HG02943 (cell line): Measurements from ENCODE around the gene TTYH3.
"Not testable (repeated sequence)": the region's sequence is repeated elsewhere in the genome, so short reads cannot be mapped to it uniquely, and the experiment has no call there.

Experiments
- ATAC-seq: cut with Tn5 transposase; IDR thresholded peaks from one replicate; pipeline ENCODE4 v1.9.1; 2021; ENCODE audit warnings: mild to moderate bottlenecking, low read depth, moderate library complexity; ENCODE audit not compliant: unreplicated experiment

TTYH3 gene

GRCh38 chr7:2631946-2632732 lies at the start of gene TTYH3:
Gene TTYH3 (plus strand): TSS chr7:2631986. CDS start chr7:2632156, 170 bp downstream.
- peak; percentile 38 for ATAC-seq

GRCh38 chr7:2582006-2582735 lies 49.6 kb upstream of the TTYH3 start:
- no peak for ATAC-seq

GRCh38 chr7:2583798-2584580 lies 47.8 kb upstream of the TTYH3 start:
- ATAC-seq = no peak

GRCh38 chr7:2585446-2585845 lies 46.3 kb upstream of the TTYH3 start:
- no peak for ATAC-seq

GRCh38 chr7:2586326-2587020 lies 45.3 kb upstream of the TTYH3 start:
- no peak for ATAC-seq

- ATAC-seq = no peak
These were observed 44.7 kb upstream of the TTYH3 start for GRCh38 chr7:2587134-2587533.

- ATAC-seq = no peak
These were observed 44.0 kb upstream of the TTYH3 start for GRCh38 chr7:2587778-2588177.

GRCh38 chr7:2589341-2589740 lies 42.4 kb upstream of the TTYH3 start:
- ATAC-seq = no peak

GRCh38 chr7:2589941-2590340 lies 41.8 kb upstream of the TTYH3 start:
- ATAC-seq = not testable (repeated sequence)

GRCh38 chr7:2592375-2592865 lies 39.4 kb upstream of the TTYH3 start:
- no peak for ATAC-seq

- no peak for ATAC-seq
These were observed 38.6 kb upstream of the TTYH3 start for GRCh38 chr7:2593036-2593727.

- ATAC-seq = no peak
These were observed 37.2 kb upstream of the TTYH3 start for GRCh38 chr7:2594599-2594998.

- no peak for ATAC-seq
These were observed 36.4 kb upstream of the TTYH3 start for GRCh38 chr7:2595258-2595860.

- no peak for ATAC-seq
These were observed 35.1 kb upstream of the TTYH3 start for GRCh38 chr7:2596464-2597272.

GRCh38 chr7:2597273-2597640 lies 34.5 kb upstream of the TTYH3 start:
- ATAC-seq = no peak

GRCh38 chr7:2598154-2598823 lies 33.5 kb upstream of the TTYH3 start:
- no peak for ATAC-seq

- ATAC-seq = no peak
These were observed 30.7 kb upstream of the TTYH3 start for GRCh38 chr7:2601065-2601464.

GRCh38 chr7:2601907-2602306 lies 29.9 kb upstream of the TTYH3 start:
- no peak for ATAC-seq
